IMR-90 (cell line): ENCODE measurements around the gene ADCYAP1.
"Not testable (repeated sequence)": the region's sequence is repeated elsewhere in the genome, so short reads cannot be mapped to it uniquely, and the experiment has no call there.

ENCODE experiments used
- FOS ChIP-seq: fragments of 150-350 bp; IDR thresholded peaks from 2 replicates; pipeline ENCODE4 v1.6.1; 2016; ENCODE audit warnings: low read depth, low read length
- MAFK ChIP-seq: IDR thresholded peaks from 2 replicates; pipeline ENCODE4 v1.6.1; 2012; ENCODE audit warnings: low read depth, low read length, improper control_type of control experiment
- MXI1 ChIP-seq: IDR thresholded peaks from 2 replicates; pipeline ENCODE4 v1.6.1; 2012; ENCODE audit warnings: low read depth, mild to moderate bottlenecking, low read length, moderate library complexity, borderline replicate concordance
- POLR2A ChIP-seq: IDR thresholded peaks from 2 replicates; pipeline ENCODE4 v1.6.1; 2012; ENCODE audit warnings: mild to moderate bottlenecking, low read depth, low read length
- RAD21 ChIP-seq: IDR thresholded peaks from 2 replicates; pipeline ENCODE4 v1.6.1; 2012; ENCODE audit warnings: low read length, improper control_type of control experiment
- RCOR1 ChIP-seq: IDR thresholded peaks from 2 replicates; pipeline ENCODE4 v1.6.1; 2012; ENCODE audit warnings: mild to moderate bottlenecking, low read length, improper control_type of control experiment; ENCODE audit not compliant: insufficient replicate concordance
- RFX5 ChIP-seq: IDR thresholded peaks from 2 replicates; pipeline ENCODE4 v1.8.0; 2012; ENCODE audit warnings: low read depth, mild to moderate bottlenecking, low read length, moderate library complexity
- TF ChIP-seq, protein P1 (sequence below): conservative IDR thresholded peaks from 2 replicates; pipeline ENCODE4 v1.5.1; 2012; ENCODE audit warnings: mild to moderate bottlenecking, low read depth, low read length, improper control_type of control experiment
- TF ChIP-seq, protein P2 (sequence below): fragments of 150-350 bp; IDR thresholded peaks from 2 replicates; pipeline ENCODE4 v1.6.1; 2017; ENCODE audit warnings: mild to moderate bottlenecking, antibody characterized with exemption, low read length, low read depth

DNA sequence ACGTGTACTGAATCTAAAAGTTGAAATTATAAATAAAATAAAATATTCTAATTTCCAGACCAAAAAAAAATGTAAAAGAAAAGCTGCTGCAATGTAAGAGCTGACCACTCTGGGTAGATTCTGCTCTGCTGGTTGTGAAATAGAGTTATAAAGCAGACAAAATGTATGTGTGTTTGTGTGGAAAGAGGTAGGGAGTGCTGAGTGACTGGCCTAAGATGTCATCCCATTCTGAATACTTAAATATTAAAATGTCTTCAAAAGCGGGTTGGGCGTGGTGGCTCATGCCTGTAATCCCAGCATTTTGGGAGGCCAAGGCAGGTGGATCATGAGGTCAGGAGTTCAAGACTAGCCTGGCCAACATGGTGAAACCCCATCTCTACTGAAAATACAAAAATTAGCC is 31.2 kb upstream of the ADCYAP1 start:
- TF ChIP-seq, protein P1, sequence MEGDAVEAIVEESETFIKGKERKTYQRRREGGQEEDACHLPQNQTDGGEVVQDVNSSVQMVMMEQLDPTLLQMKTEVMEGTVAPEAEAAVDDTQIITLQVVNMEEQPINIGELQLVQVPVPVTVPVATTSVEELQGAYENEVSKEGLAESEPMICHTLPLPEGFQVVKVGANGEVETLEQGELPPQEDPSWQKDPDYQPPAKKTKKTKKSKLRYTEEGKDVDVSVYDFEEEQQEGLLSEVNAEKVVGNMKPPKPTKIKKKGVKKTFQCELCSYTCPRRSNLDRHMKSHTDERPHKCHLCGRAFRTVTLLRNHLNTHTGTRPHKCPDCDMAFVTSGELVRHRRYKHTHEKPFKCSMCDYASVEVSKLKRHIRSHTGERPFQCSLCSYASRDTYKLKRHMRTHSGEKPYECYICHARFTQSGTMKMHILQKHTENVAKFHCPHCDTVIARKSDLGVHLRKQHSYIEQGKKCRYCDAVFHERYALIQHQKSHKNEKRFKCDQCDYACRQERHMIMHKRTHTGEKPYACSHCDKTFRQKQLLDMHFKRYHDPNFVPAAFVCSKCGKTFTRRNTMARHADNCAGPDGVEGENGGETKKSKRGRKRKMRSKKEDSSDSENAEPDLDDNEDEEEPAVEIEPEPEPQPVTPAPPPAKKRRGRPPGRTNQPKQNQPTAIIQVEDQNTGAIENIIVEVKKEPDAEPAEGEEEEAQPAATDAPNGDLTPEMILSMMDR, result not testable (repeated sequence)
- not testable (repeated sequence) for TF ChIP-seq MXI1, POLR2A, MAFK, FOS, RAD21, RCOR1, RFX5
- TF ChIP-seq, protein P2, sequence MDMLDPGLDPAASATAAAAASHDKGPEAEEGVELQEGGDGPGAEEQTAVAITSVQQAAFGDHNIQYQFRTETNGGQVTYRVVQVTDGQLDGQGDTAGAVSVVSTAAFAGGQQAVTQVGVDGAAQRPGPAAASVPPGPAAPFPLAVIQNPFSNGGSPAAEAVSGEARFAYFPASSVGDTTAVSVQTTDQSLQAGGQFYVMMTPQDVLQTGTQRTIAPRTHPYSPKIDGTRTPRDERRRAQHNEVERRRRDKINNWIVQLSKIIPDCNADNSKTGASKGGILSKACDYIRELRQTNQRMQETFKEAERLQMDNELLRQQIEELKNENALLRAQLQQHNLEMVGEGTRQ, result not testable (repeated sequence)
